GM18867 (cell line): Measurements from ENCODE around the gene TIGD1.

Experiments used
- ATAC-seq: cut with Tn5 transposase; IDR thresholded peaks from one replicate; pipeline ENCODE4 v1.9.1; 2021; ENCODE audit warnings: mild to moderate bottlenecking, moderate library complexity; ENCODE audit not compliant: unreplicated experiment

Gene TIGD1

DNA sequence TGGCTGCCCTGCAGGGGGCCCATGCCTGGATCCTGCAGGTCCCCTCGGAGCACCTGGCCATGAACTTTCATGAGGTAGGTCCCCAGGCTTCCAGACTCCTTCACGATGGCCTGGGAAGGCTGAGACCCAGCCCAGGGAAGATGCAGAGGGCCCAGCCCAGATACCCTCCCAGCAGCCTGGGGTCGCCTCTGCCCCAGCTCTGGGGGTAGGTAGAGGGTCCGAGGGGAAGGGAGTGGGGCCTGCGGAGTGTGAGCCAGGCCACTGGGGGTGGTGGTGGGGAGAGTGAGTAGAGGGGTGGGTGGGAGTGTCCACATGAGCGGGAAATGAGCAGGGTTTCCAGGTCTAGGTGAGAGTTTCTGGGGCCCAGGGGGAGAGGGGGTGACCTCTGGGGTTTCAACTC, 25.6 kb downstream of the TIGD1 start:
- no peak for ATAC-seq

DNA sequence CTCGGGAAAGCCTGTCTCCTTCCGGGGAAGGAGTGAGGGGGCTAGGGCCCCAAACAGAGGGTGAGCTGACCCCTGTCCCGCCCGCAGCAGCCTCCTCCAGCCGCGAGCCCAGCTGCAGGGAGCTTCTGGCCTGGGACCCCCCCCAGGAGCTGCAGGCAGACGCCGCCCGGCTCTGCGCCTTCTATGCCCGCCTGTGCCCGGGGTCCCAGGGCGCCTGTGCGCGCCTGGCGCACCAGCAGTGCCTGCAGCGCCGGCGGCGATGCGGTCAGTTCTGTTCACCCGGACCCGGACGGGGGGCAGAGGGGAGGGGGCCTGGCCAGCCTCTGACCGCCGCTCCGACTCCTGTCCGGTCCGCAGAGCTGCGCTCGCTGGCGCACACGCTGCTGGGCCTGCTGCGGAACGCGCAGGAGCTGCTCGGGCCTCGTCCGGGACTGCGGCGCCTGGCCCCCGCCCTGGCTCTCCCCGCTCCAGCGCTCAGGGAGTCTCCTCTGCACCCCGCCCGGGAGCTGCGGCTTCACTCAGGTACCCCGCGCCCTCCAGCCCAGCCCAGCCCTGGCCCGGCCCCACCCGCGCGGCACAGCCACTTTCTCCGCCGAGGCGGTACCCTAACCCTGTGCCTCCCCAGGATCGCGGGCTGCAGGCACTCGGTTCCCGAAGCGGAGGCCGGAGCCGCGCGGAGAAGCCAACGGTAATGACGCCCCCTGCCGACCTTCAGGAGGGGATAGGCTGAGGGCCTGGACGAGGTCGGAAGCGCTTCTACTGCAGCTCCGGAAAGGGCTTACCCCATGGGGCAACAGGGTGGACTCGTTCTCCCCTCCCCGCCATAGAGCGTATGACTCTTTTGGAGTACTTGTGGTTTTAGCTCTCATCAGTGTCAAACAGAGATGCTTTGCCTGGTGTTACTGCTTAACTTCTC, 26.4 kb downstream of the TIGD1 start:
- no peak for ATAC-seq

GRCh38 chr2:232523402-232523681, 27.0 kb downstream of the TIGD1 start:
- no peak for ATAC-seq

DNA sequence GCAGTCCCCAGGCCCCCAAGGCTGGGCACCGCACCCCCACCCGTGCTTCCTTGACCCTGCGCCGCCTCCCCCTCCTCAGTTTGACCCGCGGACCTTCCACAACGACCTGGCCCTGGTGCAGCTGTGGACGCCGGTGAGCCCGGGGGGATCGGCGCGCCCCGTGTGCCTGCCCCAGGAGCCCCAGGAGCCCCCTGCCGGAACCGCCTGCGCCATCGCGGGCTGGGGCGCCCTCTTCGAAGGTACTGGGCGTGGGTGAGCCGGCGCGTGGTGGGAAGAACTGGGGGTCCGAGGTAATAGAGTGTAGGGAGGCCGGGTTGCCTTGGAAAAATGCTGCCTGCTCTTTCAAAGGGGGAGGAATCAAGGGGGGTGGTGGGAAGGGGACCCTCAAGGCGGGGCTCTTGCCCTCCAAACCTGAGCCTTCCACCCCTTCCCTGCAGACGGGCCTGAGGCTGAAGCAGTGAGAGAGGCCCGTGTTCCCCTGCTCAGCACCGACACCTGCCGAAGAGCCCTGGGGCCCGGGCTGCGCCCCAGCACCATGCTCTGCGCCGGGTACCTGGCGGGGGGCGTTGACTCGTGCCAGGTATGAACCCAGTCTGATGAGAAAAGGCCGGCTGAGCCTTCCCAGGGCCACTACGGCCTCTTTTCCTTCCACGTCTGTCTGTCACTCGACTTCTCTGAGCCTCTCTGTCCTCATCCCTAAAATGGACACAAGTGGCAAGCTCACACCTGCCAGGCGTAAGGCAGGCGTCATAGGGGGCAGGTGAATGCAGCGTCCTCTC, 27.5 kb downstream of the TIGD1 start:
- ATAC-seq, result no peak

DNA sequence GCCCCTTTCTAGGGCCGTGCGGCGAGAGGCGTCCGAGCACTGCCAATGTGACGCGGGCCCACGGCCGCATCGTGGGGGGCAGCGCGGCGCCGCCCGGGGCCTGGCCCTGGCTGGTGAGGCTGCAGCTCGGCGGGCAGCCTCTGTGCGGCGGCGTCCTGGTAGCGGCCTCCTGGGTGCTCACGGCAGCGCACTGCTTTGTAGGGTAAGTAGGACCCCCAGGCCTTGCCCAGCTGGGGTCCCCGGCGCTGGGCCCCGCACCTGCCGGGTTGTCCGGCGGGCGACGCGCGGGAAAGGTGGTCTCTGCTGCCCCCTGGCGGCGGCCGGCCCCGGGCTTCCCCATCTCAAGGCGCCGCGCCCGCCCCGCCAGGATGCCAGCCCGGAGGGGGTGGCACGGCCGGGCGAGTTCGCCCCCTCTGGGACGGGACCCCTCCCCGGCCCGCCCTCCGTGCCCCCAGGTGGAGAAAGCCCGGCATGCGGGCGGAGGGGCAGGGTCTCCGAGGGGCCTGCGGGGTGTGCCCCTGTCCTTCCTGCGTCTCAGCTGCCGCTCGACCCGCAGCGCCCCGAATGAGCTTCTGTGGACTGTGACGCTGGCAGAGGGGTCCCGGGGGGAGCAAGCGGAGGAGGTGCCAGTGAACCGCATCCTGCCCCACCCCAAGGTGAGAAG, 28.3 kb downstream of the TIGD1 start:
- no peak for ATAC-seq

- no peak for ATAC-seq
Observed at GRCh38 chr2:232521098-232521497, 29.3 kb downstream of the TIGD1 start.

DNA sequence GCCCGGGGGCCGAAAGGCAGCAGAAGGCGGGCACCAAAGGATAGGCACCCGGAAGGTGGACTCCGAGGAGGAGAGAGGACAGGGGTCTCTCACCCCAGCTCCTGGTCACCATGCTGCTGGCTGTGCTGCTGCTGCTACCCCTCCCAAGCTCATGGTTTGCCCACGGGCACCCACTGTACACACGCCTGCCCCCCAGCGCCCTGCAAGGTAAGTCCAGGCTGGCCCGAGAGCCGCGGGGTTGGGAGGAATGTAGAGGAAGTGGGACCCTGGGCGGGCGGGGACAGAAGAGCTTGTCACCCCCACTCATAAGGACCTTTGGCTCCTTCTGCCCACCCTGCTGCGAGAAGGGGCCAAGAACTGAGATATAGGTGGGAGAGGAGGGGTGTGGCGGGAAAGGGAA, 29.9 kb downstream of the TIGD1 start:
- ATAC-seq, result no peak

GRCh38 chr2:232519581-232520438, 30.5 kb downstream of the TIGD1 start, which contains the start of gene PRSS56:
Gene PRSS56 (plus strand): TSS chr2:232520388. CDS start chr2:232520599, 211 bp downstream.
- ATAC-seq, result no peak

DNA sequence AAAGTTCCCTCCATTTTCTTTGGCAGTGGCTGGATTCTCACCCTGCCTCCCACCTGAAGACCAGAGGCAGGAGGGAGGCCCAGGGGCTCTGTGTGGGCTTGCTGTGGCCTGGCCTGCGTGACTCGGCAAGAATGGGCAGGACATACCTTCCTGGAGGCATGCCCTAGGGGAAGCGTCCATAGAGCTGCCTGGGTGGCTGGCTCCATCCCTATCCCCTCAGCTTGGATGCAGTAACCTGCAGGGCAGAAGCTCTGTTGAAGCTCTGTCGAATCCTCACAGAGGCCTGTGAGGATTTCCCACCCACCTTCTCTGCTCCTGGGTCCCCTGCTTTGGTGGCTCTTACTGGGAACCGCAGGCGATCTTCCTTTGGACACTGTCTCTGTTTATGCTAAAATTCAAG, 31.5 kb downstream of the TIGD1 start:
- ATAC-seq, result no peak

DNA sequence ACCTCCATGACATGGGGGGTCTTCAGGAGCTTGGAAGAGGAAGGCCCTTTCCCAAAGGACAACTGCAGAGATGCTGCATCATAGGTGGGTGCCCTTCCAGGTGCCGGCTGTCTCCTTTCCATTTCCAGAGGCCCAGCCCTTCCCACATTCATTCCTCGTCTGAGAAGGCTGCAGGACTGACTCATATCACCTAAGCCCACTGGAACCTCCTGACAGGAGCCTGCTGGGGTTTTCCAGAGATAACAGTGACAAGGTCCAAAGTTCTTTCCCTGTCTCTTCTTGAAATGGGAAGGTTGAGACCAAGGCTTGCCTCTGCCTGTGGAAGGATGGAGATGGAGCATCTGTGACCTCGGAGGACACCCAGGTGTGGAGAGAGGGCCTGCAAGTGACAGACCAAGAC, 33.8 kb downstream of the TIGD1 start:
- no peak for ATAC-seq

DNA sequence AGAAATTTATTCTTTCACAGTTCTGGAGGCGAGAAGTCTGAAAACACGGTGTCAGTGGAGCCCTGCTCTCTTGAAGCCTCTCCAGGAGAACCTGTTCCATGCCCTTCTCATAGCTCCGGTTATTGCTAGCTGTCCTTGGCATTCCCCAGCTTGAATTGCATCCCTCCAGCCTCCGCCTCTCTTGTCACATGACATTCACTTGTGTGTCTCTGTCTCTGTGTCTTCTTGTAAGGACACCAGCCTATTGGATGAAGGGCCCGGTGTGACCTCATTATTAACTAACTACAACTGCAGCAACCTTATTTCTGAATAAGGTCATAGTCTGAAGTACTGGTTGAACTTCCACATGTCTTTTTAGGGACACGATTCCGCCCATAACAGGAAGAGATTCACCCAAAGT, 34.7 kb downstream of the TIGD1 start:
- no peak for ATAC-seq

DNA sequence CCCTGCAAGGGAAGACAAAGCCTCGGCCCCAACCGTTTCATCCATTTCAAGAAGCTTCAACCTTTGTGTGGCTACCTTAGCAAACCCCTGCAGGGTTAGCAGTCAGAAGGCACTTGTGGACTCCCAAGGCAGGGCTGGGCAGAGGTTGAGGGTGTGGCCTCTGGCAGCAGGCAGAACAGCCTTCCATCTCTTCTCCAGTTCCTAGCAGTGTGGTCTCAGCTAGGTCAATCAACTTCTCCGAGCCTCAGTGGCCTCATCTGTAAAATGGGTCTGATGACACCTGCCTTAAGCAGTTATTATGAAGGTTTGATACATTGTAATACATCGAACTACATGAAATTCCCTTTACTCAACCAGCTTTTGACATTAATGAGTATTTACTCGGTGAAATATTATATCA, 37.0 kb downstream of the TIGD1 start:
- ATAC-seq, result no peak

DNA sequence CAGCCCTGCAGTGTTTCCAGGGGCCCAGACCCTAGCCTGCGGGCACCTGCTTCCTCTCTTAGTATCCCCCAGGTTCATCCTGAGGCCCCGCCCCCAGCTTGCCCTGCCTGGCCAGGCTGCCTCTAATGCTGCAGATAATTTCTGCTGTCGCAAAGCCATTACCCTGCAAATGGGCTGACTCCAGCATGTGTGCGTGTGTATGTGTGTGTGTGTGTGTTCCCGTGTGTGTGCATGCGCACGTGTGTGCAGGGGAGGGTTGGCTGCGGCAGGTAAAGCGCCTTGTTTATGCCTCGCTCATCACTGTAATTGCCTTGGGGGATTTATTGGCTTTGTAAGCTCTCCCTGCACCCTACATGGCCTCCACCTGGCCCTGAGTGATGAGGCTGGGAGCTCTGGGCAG, 37.8 kb downstream of the TIGD1 start:
- no peak for ATAC-seq

DNA sequence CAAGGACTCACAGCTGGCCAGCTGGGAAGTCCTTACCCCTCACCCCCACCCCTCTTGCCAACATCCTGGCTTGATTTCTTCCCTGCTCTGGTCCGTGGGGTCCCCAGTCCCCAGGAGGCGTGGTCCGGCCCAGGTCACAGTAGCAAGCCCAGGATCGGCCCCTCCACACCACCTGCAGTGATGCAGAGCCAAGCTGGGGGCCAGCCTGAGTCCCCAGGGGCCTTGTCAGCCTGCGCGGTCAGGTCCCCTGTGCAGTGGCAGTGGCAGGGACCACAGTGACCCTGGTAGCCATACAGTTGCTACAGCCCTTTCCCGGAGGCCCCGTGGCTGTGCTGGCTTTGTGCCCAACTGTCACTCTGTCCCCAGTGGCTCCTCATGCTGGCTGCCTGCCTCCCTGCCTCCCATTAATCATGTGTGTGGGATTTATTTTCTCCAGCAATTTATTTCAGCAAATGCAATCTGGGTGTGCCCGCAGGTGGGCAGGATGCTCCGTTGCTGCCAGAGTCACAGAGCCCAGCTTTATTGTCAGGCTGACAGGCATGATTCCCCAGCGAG, 38.9 kb downstream of the TIGD1 start:
- no peak for ATAC-seq

- ATAC-seq, result no peak
Observed at GRCh38 chr2:232508251-232508650, 42.1 kb downstream of the TIGD1 start.

DNA sequence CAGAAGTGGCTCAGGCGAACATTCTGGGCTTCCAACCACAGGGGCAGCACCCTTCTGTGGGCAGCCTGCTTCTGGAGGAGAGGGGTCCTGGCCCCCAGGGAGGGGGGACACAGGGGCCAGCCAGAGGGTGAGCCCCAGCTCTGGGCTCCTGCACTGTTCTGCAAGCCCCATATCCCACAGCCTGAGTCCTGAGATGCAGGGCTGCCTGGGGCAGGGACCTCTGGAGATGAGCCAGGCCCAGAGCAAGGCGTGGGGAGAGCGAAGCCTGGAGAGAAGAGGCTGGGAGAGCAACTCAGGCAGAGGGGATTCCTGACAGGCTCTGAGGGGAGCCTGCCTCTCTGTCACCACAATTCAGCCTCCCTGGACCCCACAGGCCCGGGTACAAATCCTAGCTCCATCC, 43.6 kb downstream of the TIGD1 start:
- ATAC-seq, result no peak

DNA sequence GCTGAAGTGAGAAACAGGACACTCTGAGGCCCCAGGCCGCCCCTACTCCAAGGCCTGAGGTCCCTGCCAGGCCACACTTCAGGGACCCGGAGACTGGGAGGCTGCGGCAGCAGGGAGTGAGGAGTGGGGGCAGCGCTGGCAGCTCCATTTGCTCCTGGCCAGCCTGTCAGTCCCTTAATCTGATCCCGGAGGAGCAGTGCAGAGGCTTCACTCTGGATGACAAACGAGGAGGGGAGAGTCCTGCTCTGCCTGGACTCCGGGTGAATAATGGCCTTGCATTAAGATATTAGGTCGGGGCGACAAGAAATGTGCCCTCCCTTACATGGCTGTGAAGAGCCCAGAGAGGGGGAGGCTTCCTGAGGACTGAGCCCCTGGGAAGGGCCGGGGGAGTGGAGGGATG, 44.5 kb downstream of the TIGD1 start:
- no peak for ATAC-seq

DNA sequence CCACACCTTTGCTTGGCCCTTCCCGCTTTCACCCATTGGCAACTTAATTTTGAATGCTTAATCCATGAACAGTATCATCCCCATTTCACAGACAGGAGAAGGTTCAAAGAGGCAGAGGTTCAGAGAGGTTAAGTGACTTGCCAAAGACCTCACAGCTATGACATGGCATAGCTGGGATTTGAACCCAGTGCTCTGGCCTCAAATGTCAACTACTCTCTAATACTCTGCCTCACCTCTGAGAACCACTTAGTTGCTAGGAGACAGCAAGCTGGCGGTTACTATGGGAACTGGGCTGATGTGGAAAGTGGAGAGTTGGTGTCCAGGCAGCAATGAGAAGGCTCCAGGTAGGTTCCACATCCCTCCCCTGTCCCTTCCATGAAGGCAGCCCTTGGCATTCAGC, 45.9 kb downstream of the TIGD1 start:
- no peak for ATAC-seq

- ATAC-seq, result no peak
Observed at GRCh38 chr2:232503809-232504323, 46.5 kb downstream of the TIGD1 start.
